Measurements from ENCODE around the gene BCL3. TPM values are rescaled to one million over a fixed set of nuclear protein-coding genes. Genes with fewer than 3 reads are reported as not detected.

The BCL3 gene
- total RNA-seq, 1 experiment from 2014 or later = 2.2 TPM

GRCh38 chr19:44747739-44748425 is 626 bp upstream of the BCL3 start:
- Mint-ChIP-seq H3K27ac (no peak overlapping the region; a peak in 2 of 7 replicates), H3K4me3 (peak overlapping the region; percentile 62 to 85), H3K4me1 (peaks cover 5 to 21% of the 10 kb centered on the region in 2 experiments), H3K27me3 (ENCODE audit: low read depth) (peaks cover 79% of the 10 kb centered on the region), H3K9me3 (no peaks in the 10 kb centered on the region; a peak in 2 of 5 replicates), H3K36me3 (ENCODE audit: insufficient read depth in 1 of 3, low read depth in 3 of 3) (no peaks in the 10 kb centered on the region; a peak in 1 of 7 replicates)
- no CpG with 5 or more reads among the region's 26 CpGs for WGBS (ENCODE audit: extremely low coverage, insufficient read length, low lambda C conversion rate)
- no peaks in the 10 kb centered on the region for H3K4me1 ChIP-seq (ENCODE audit: insufficient read depth, low read length)
- H2BK20ac ChIP-seq (ENCODE audit: low read depth, low read length, poor library complexity, severe bottlenecking) = no peak overlapping the region
- no peak overlapping the region for H4K5ac ChIP-seq (ENCODE audit: insufficient read length, low read depth, low read length)
- peaks cover 37% of the 10 kb centered on the region for H3K27me3 ChIP-seq (ENCODE audit: insufficient read depth, low read length)
- peaks cover 5% of the 10 kb centered on the region for H3K23me2 ChIP-seq (ENCODE audit: insufficient read length, low read depth, low read length, poor library complexity, severe bottlenecking)
- H4K91ac ChIP-seq (ENCODE audit: insufficient read length, low read depth, low read length) = no peak overlapping the region
- H4K20me1 ChIP-seq (ENCODE audit: control insufficient read depth, insufficient read depth, insufficient read length) = no peaks in the 10 kb centered on the region
- no peak overlapping the region for H4K8ac ChIP-seq (replicated peaks; ENCODE audit: insufficient read length, low read depth, low read length)
- H2BK120ac ChIP-seq (ENCODE audit: low read depth, low read length, poor library complexity, severe bottlenecking) = no peak overlapping the region
- H3K14ac ChIP-seq (ENCODE audit: insufficient read depth, low read length) = no peak overlapping the region
- no peak overlapping the region for H2BK12ac ChIP-seq (ENCODE audit: insufficient read length, low read depth, low read length)
- H3K23ac ChIP-seq (ENCODE audit: insufficient read length, low read depth, low read length) = no peak overlapping the region
- peak overlapping the region; percentile 97 for H3K4me2 ChIP-seq (ENCODE audit: insufficient read depth, insufficient read length, low read length)
- 0 out of 2 replicates have a peak overlapping the region, but pooled peaks have one; percentile 9 for H2BK15ac ChIP-seq (ENCODE audit: low read depth, low read length)
- H3K56ac ChIP-seq (ENCODE audit: insufficient read length, low read depth, low read length) = no peak overlapping the region
- DNase-seq = peak; percentile 61
- H2BK5ac ChIP-seq (ENCODE audit: insufficient read length, low read length) = no peak overlapping the region
- no peak overlapping the region for H3K9ac ChIP-seq (ENCODE audit: extremely low read depth, insufficient read length, low read length)
- H3K79me1 ChIP-seq (ENCODE audit: insufficient read depth, low read depth, low read length, poor library complexity, severe bottlenecking) = no peaks in the 10 kb centered on the region
- no peaks in the 10 kb centered on the region for H3K9me3 ChIP-seq (ENCODE audit: control insufficient read depth, low read depth, low read length)
- H3K27ac ChIP-seq (ENCODE audit: insufficient read length, low read depth, low read length) = no peak overlapping the region
- H3K79me2 ChIP-seq (ENCODE audit: insufficient read depth, low read length) = no peaks in the 10 kb centered on the region
- H3T11ph ChIP-seq (ENCODE audit: low read length) = no peak overlapping the region
- no peak for TF ChIP-seq CTCF (conservative IDR thresholded peaks at IDR 0.05)
- H3K18ac ChIP-seq (ENCODE audit: insufficient read length, low read depth, low read length) = no peak overlapping the region
- no peak overlapping the region for H2AK5ac ChIP-seq (ENCODE audit: insufficient read length, low read length)
- no peak overlapping the region for H3K4ac ChIP-seq (ENCODE audit: low read depth, low read length)
- H2AFZ ChIP-seq (ENCODE audit: low read length) = no peak overlapping the region

All from H9 (cell line).